ENCODE data around the gene EXD3.

Gene EXD3

GRCh38 chr9:137445930-137446431 is 23.0 kb upstream of the EXD3 start:
- H3K9me3 ChIP-seq (ENCODE audit: severe bottlenecking) = no peaks in the 10 kb centered on the region
- no peak for DNase-seq
- 0 out of 2 replicates have a peak, but pooled peaks have one; percentile 1 for TF ChIP-seq CTCF (IDR thresholded peaks at IDR 0.05; ENCODE audit: low read depth, low read length)
- no peak overlapping the region for H3K4me3 ChIP-seq (ENCODE audit: low read depth, low read length)
- H3K36me3 ChIP-seq = peaks cover 7% of the 10 kb centered on the region
- no peak overlapping the region for H3K27ac ChIP-seq
- no peaks in the 10 kb centered on the region for H3K27me3 ChIP-seq (ENCODE audit: insufficient read depth, low read depth, severe bottlenecking)

- no peaks in the 10 kb centered on the region for H3K27me3 ChIP-seq (ENCODE audit: insufficient read depth, low read depth, severe bottlenecking)
- peak overlapping the region; percentile 26 for H3K4me3 ChIP-seq (ENCODE audit: low read depth, low read length)
- no peak overlapping the region for H3K27ac ChIP-seq
- H3K36me3 ChIP-seq = peaks cover 7% of the 10 kb centered on the region
- TF ChIP-seq CTCF (IDR thresholded peaks at IDR 0.05; ENCODE audit: low read depth, low read length) = peak; percentile 74
- DNase-seq = peak; percentile 84
- no peaks in the 10 kb centered on the region for H3K9me3 ChIP-seq (ENCODE audit: severe bottlenecking)
These were observed 22.4 kb upstream of the EXD3 start for GRCh38 chr9:137445275-137445807.

GRCh38 chr9:137444106-137444790 is 21.3 kb upstream of the EXD3 start:
- H3K36me3 ChIP-seq = peaks cover 4% of the 10 kb centered on the region
- no peak overlapping the region for H3K27ac ChIP-seq
- DNase-seq = no peak
- no peak for TF ChIP-seq CTCF (IDR thresholded peaks at IDR 0.05; ENCODE audit: low read depth, low read length)
- H3K27me3 ChIP-seq (ENCODE audit: insufficient read depth, low read depth, severe bottlenecking) = no peaks in the 10 kb centered on the region
- no peaks in the 10 kb centered on the region for H3K9me3 ChIP-seq (ENCODE audit: severe bottlenecking)
- H3K4me3 ChIP-seq (ENCODE audit: low read depth, low read length) = no peak overlapping the region

- Histone ChIP-seq H3K9me3 (ENCODE audit: severe bottlenecking) (no peaks in the 10 kb centered on the region), H3K27ac (no peak overlapping the region), H3K36me3 (no peaks in the 10 kb centered on the region), H3K27me3 (ENCODE audit: insufficient read depth, low read depth, severe bottlenecking) (no peaks in the 10 kb centered on the region), H3K4me3 (ENCODE audit: low read depth, low read length) (peak overlapping the region; percentile 5; the same call in 1 of the 2 replicates)
- no peak for DNase-seq
- no peak for TF ChIP-seq CTCF (IDR thresholded peaks at IDR 0.05; ENCODE audit: low read depth, low read length)
These were observed 19.0 kb upstream of the EXD3 start for GRCh38 chr9:137441935-137442321.

- Histone ChIP-seq H3K27ac (peak within 1 kb of the TSS; percentile 54), H3K36me3 (no peaks in the 10 kb centered on the region), H3K27me3 (ENCODE audit: insufficient read depth, low read depth, severe bottlenecking) (no peaks in the 10 kb centered on the region), H3K4me3 (ENCODE audit: low read depth, low read length) (peak within 1 kb of the TSS; percentile 43), H3K9me3 (ENCODE audit: severe bottlenecking) (no peaks in the 10 kb centered on the region)
- TF ChIP-seq CTCF (IDR thresholded peaks at IDR 0.05; ENCODE audit: low read depth, low read length) = no peak
- peak; percentile 95 for DNase-seq
These were observed 18.4 kb upstream of the EXD3 start, which contains the start of gene ENTPD8 for GRCh38 chr9:137441289-137441934. Gene ENTPD8 (minus strand): TSS chr9:137441357. CDS start chr9:137438285, 3,072 bp downstream.

Measured in WERI-Rb-1 (cell line).